Panc1 (cell line): ENCODE data around the gene COX7A1. TPM values are rescaled to one million over a fixed set of nuclear protein-coding genes. Genes with fewer than 3 reads are reported as not detected.

Experiments
- ATAC-seq: fragments of 200-7000 bp; cut with Tn5 transposase; 2 replicates; pipeline ENCODE4 v1.9.1; 2020; ENCODE audit warnings: mild to moderate bottlenecking, moderate library complexity
- BruUV-seq: library from RNA; stranded (reverse); fragments of 400-500 nt; replicated peaks from 2 replicates; lab custom pipeline; 2021; lab: Mats Ljungman, UMichigan
- CTCF ChIA-PET: fragments of 300-600 bp; sonication (Branson Sonifier 250); formaldehyde crosslinking; loops from one replicate; lab custom pipeline; 2022; ENCODE audit warnings: antibody characterized with exemption; lab: Charles Lee
- POLR2A ChIA-PET: fragments of 300-600 bp; sonication (Branson Sonifier 250); formaldehyde crosslinking; loops from one replicate; lab custom pipeline; 2022; ENCODE audit warnings: antibody characterized with exemption; lab: Charles Lee
- DNase-seq: peaks from one replicate; pipeline ENCODE4 v3.0.0-alpha.2; 2010; ENCODE audit warnings: low read depth, low spot score
- H3K27ac ChIP-seq: 2 replicates; pipeline ENCODE4 v1.5.1; 2011; ENCODE audit warnings: mild to moderate bottlenecking, low read length, inconsistent platforms
- H3K27me3 ChIP-seq: fragments of 200-500 bp; sonication (Bioruptor generic); 2 replicates; pipeline ENCODE4 v1.6.0; 2014; ENCODE audit warnings: low read length, inconsistent platforms; ENCODE audit not compliant: control insufficient read depth, insufficient read depth
- H3K36me3 ChIP-seq: fragments of 200-500 bp; sonication (Bioruptor generic); 2 replicates; pipeline ENCODE4 v1.5.1; 2014; ENCODE audit warnings: inconsistent platforms, mild to moderate bottlenecking, low read length, moderate library complexity; ENCODE audit not compliant: control insufficient read depth, insufficient read depth
- H3K4me1 ChIP-seq: 2 replicates; pipeline ENCODE4 v1.5.1; 2011; ENCODE audit warnings: inconsistent platforms, mild to moderate bottlenecking, low read length, moderate library complexity; ENCODE audit not compliant: control insufficient read depth, insufficient read depth
- H3K4me3 ChIP-seq, 2 experiments: 2 replicates each; pipeline ENCODE4 v1.5.1; 2011 to 2012; ENCODE audit warnings: low read depth in 2 of 2, low read length in 2 of 2, mild to moderate bottlenecking in 2 of 2, inconsistent platforms in 1 of 2, moderate library complexity in 1 of 2
- H3K9me3 ChIP-seq: fragments of 200-500 bp; sonication (Bioruptor generic); 2 replicates; pipeline ENCODE4 v1.5.1; 2014; ENCODE audit warnings: low read depth, mild to moderate bottlenecking, inconsistent platforms, low read length, moderate library complexity; ENCODE audit not compliant: control insufficient read depth, insufficient read depth
- POLR2AphosphoS5 ChIP-seq: IDR thresholded peaks from 2 replicates; pipeline ENCODE4 v1.6.1; 2012; ENCODE audit warnings: mild to moderate bottlenecking, low read depth, low read length, moderate library complexity
- REST ChIP-seq, 2 experiments: IDR thresholded peaks; 2 replicates each; pipeline ENCODE4 v1.6.1; 2011 to 2012; ENCODE audit warnings: low read depth in 2 of 2, control low read depth in 1 of 2, low read length in 1 of 2, mild to moderate bottlenecking in 1 of 2, moderate library complexity in 1 of 2; ENCODE audit not compliant: insufficient read depth in 1 of 2
- SIN3A ChIP-seq: IDR thresholded peaks from 2 replicates; pipeline ENCODE4 v1.6.1; 2012; ENCODE audit warnings: low read depth, mild to moderate bottlenecking, low read length, moderate library complexity, borderline replicate concordance; ENCODE audit not compliant: insufficient read depth
- TCF7L2 ChIP-seq: IDR thresholded peaks from 2 replicates; pipeline ENCODE4 v1.6.1; 2011; ENCODE audit warnings: mild to moderate bottlenecking, low read depth, low read length, inconsistent platforms
- in situ Hi-C: cut with HindIII; loops from 2 replicates; pipeline ENCODE4 v1.10.0; 2016; ENCODE audit warnings: low sequenced_read_pairs, low pct_unique_long_range_greater_than_20kb
- intact Hi-C: fragments of 100-400 bp; cut with micrococcal nuclease; formaldehyde crosslinking; loops from one replicate; pipeline ENCODE4 v1.10.0; 2022; ENCODE audit not compliant: unreplicated experiment
- total RNA-seq: library from RNA; stranded (reverse); gene quantifications from one replicate; pipeline ENCODE4 v1.2.1, GENCODE V29; 2021; ENCODE audit not compliant: unreplicated experiment
- TF ChIP-seq, protein P1 (sequence below): fragments of 450-650 bp; IDR thresholded peaks from 2 replicates; pipeline ENCODE4 v1.5.1; 2017; ENCODE audit warnings: mild to moderate bottlenecking

The COX7A1 gene
- total RNA-seq, 1 experiment from 2014 or later = 0.33 TPM

DNA sequence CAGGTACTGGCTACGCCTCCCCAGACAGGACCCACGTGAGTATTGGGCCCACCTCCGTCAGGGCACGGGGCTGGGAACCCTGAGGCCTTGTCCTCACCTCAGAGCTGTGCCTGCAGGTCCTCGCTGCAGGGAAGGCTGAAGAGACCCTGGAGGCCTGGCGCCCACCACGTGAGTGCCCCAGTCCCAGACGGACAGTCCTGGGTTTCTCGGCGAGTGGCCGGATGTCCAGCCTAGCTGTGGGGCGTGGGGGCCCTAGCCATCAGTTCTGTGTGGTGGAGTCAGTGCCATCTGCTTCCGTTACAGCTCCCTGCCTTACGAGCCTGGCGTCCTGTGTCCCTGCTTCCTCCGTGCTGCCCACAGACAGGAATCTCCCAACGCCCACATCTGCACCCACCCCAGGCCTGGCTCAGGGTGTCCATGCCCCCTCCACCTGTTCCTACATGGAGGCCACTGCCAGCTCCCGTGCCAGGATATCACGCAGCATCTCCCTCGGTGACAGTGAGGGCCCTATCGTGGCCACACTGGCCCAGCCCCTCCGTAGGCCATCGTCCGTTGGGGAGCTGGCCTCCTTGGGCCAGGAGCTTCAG, 49.1 kb downstream of the COX7A1 start:
- POLR2A ChIA-PET = no interaction called here
- Histone ChIP-seq H3K36me3 (peaks cover 6% of the 10 kb centered on the region; the same call in 1 of the 2 replicates), H3K27me3 (no peaks in the 10 kb centered on the region), H3K4me3 (no peak overlapping the region), H3K9me3 (no peaks in the 10 kb centered on the region), H3K4me1 (no peaks in the 10 kb centered on the region), H3K27ac (no peak overlapping the region)
- in situ Hi-C loops (no loop called here), intact Hi-C loops (no loop called here)
- no peak for DNase-seq
- CTCF ChIA-PET = no interaction called here
- ATAC-seq = no peak
- BruUV-seq = no TSS peak
- no peak for TF ChIP-seq SIN3A
- no peak for TF ChIP-seq TCF7L2
- no peak for TF ChIP-seq REST (IDR thresholded peaks at IDR 0.05; ENCODE audit: insufficient read depth in 1 of 2, low read depth in 2 of 2, low read length in 1 of 2)
- no peak for TF ChIP-seq POLR2AphosphoS5
- TF ChIP-seq, protein P1, sequence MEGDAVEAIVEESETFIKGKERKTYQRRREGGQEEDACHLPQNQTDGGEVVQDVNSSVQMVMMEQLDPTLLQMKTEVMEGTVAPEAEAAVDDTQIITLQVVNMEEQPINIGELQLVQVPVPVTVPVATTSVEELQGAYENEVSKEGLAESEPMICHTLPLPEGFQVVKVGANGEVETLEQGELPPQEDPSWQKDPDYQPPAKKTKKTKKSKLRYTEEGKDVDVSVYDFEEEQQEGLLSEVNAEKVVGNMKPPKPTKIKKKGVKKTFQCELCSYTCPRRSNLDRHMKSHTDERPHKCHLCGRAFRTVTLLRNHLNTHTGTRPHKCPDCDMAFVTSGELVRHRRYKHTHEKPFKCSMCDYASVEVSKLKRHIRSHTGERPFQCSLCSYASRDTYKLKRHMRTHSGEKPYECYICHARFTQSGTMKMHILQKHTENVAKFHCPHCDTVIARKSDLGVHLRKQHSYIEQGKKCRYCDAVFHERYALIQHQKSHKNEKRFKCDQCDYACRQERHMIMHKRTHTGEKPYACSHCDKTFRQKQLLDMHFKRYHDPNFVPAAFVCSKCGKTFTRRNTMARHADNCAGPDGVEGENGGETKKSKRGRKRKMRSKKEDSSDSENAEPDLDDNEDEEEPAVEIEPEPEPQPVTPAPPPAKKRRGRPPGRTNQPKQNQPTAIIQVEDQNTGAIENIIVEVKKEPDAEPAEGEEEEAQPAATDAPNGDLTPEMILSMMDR = no peak

DNA sequence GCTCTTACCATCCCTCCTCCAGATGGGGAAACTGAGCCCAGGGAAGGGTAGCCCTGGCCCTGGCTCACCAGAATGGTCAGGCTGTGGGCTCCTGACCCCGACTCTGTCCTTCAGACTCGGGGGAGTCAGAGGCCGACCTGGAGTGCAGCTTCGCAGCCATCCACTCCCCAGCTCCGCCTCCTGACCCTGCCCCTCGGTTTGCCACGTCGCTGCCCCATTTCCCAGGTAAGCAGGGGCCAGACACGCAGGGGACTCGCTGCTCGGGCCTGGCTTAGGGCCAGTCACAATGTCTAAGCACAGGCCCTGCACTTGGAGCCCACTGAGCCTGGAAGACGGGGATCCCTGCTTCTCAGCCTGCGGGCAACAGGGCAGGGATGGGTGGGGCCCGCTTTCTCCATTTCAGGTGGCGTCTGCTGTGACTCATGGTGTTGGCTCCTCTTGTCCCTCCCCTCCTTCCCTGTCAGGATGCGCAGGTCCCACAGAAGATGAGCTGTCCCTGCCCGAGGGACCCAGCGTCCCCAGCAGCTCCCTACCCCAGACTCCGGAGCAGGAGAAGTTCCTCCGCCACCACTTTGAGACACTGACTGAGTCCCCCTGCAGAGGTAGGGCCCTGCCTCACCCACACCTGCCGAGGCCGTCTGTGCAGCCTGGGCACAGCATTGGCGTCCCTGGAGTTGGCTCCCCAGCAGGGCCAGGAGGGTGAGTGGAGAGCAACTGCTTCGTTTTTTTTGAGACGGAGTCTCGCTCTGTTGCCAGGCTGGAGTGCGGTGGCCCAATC, 50.5 kb downstream of the COX7A1 start:
- no TSS peak for BruUV-seq
- TF ChIP-seq, protein P1 = no peak
- no peak for TF ChIP-seq POLR2AphosphoS5
- no peak for TF ChIP-seq SIN3A
- no peak for TF ChIP-seq TCF7L2
- H3K27ac ChIP-seq = no peak overlapping the region
- H3K36me3 ChIP-seq = peaks cover 8% of the 10 kb centered on the region
- no peaks in the 10 kb centered on the region for H3K4me1 ChIP-seq
- H3K27me3 ChIP-seq = no peaks in the 10 kb centered on the region
- intact Hi-C loops = no loop called here
- no peak overlapping the region for H3K4me3 ChIP-seq
- ChIA-PET POLR2A (interaction anchor here (0.6 kb wide), 1 partner anchor 40 kb away, joined by 3 read pairs; no protein-coding TSS in a partner anchor), CTCF (no interaction called here)
- ATAC-seq (no peak), DNase-seq (no peak)
- no peaks in the 10 kb centered on the region for H3K9me3 ChIP-seq
- in situ Hi-C loops = no loop called here

Other genes with a start within 250 kb of the COX7A1 start
- gene HCST, start 249.9 kb downstream of the COX7A1 start, total RNA-seq = 2.9 TPM
- gene TYROBP, start 244.2 kb downstream of the COX7A1 start, total RNA-seq = not detected
- 16.7 TPM for gene LRFN3, start 216.1 kb downstream of the COX7A1 start, total RNA-seq
- gene SDHAF1, start 157.3 kb downstream of the COX7A1 start, total RNA-seq = 19.0 TPM
- gene SYNE4, start 143.6 kb downstream of the COX7A1 start, total RNA-seq = 1.1 TPM
- gene ALKBH6, start 138.2 kb downstream of the COX7A1 start, total RNA-seq = 44.8 TPM
- gene CLIP3, start 119.6 kb downstream of the COX7A1 start, total RNA-seq = 4.7 TPM
- 9.6 TPM for gene THAP8, start 98.2 kb downstream of the COX7A1 start, total RNA-seq
- gene WDR62, start 97.5 kb downstream of the COX7A1 start, total RNA-seq = 51.4 TPM
- 0.44 TPM for gene OVOL3, start 41.3 kb downstream of the COX7A1 start, total RNA-seq
- 174 TPM for gene POLR2I, start 37.6 kb downstream of the COX7A1 start, total RNA-seq
- gene TBCB, start 37.0 kb downstream of the COX7A1 start, total RNA-seq = 496 TPM
- gene CAPNS1, start 12.4 kb downstream of the COX7A1 start, total RNA-seq = 1,158 TPM
- gene ZNF565, start 62.2 kb upstream of the COX7A1 start, total RNA-seq = 4.9 TPM
- gene ZNF146, start 62.7 kb upstream of the COX7A1 start, total RNA-seq = 121 TPM
- 3.3 TPM for gene ZFP14, start 226.8 kb upstream of the COX7A1 start, total RNA-seq